Measurements from ENCODE around the gene DIPK1B. TPM values are rescaled to one million over a fixed set of nuclear protein-coding genes. Genes with fewer than 3 reads are reported as not detected.

The DIPK1B gene
- total and polyA plus RNA-seq, 2 experiments from 2014 or later, result 18.7 to 60.0 TPM

- H3K79me2 ChIP-seq (replicated peaks; ENCODE audit: insufficient read depth), result peaks cover 10% of the 10 kb centered on the region; the same call in 1 of the 2 replicates
- H3K4me1 Mint-ChIP-seq, result peaks cover 5% of the 10 kb centered on the region
- peaks cover 3% of the 10 kb centered on the region; the same call in 2 of the 3 replicates for H3K36me3 Mint-ChIP-seq (ENCODE audit: low read depth)
- no peak overlapping the region for H2AFZ ChIP-seq
- TF ChIP-seq NANOG (IDR thresholded peaks at IDR 0.05; ENCODE audit: borderline replicate concordance) (no peak), EZH2phosphoT487 (IDR thresholded peaks at IDR 0.05; ENCODE audit: unreplicated experiment) (no peak), CREB1 (CRISPR knock-in tag; IDR thresholded peaks at IDR 0.05; ENCODE audit: low read depth) (no peak), POLR2AphosphoS5 (IDR thresholded peaks at IDR 0.05; ENCODE audit: low read depth) (no peak), ZNF114 (CRISPR knock-in tag; IDR thresholded peaks at IDR 0.05) (no peak), STAT1 (IDR thresholded peaks at IDR 0.05; ENCODE audit: unreplicated experiment) (no peak), EZH2 (IDR thresholded peaks at IDR 0.05; ENCODE audit: low read depth, unreplicated experiment) (no peak), ZNF331 (CRISPR knock-in tag; IDR thresholded peaks at IDR 0.05; ENCODE audit: low read depth) (no peak), JUNB (IDR thresholded peaks at IDR 0.05; ENCODE audit: unreplicated experiment) (no peak), ZNF462 (CRISPR knock-in tag; IDR thresholded peaks at IDR 0.05) (no peak)
- TF ChIP-seq, protein P1, sequence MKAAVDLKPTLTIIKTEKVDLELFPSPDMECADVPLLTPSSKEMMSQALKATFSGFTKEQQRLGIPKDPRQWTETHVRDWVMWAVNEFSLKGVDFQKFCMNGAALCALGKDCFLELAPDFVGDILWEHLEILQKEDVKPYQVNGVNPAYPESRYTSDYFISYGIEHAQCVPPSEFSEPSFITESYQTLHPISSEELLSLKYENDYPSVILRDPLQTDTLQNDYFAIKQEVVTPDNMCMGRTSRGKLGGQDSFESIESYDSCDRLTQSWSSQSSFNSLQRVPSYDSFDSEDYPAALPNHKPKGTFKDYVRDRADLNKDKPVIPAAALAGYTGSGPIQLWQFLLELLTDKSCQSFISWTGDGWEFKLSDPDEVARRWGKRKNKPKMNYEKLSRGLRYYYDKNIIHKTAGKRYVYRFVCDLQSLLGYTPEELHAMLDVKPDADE (IDR thresholded peaks at IDR 0.05), result no peak
- TF ChIP-seq, protein P2, sequence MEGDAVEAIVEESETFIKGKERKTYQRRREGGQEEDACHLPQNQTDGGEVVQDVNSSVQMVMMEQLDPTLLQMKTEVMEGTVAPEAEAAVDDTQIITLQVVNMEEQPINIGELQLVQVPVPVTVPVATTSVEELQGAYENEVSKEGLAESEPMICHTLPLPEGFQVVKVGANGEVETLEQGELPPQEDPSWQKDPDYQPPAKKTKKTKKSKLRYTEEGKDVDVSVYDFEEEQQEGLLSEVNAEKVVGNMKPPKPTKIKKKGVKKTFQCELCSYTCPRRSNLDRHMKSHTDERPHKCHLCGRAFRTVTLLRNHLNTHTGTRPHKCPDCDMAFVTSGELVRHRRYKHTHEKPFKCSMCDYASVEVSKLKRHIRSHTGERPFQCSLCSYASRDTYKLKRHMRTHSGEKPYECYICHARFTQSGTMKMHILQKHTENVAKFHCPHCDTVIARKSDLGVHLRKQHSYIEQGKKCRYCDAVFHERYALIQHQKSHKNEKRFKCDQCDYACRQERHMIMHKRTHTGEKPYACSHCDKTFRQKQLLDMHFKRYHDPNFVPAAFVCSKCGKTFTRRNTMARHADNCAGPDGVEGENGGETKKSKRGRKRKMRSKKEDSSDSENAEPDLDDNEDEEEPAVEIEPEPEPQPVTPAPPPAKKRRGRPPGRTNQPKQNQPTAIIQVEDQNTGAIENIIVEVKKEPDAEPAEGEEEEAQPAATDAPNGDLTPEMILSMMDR (conservative IDR thresholded peaks at IDR 0.05; ENCODE audit: low read depth in 2 of 2), result no peak
- TF ChIP-seq, protein P3, sequence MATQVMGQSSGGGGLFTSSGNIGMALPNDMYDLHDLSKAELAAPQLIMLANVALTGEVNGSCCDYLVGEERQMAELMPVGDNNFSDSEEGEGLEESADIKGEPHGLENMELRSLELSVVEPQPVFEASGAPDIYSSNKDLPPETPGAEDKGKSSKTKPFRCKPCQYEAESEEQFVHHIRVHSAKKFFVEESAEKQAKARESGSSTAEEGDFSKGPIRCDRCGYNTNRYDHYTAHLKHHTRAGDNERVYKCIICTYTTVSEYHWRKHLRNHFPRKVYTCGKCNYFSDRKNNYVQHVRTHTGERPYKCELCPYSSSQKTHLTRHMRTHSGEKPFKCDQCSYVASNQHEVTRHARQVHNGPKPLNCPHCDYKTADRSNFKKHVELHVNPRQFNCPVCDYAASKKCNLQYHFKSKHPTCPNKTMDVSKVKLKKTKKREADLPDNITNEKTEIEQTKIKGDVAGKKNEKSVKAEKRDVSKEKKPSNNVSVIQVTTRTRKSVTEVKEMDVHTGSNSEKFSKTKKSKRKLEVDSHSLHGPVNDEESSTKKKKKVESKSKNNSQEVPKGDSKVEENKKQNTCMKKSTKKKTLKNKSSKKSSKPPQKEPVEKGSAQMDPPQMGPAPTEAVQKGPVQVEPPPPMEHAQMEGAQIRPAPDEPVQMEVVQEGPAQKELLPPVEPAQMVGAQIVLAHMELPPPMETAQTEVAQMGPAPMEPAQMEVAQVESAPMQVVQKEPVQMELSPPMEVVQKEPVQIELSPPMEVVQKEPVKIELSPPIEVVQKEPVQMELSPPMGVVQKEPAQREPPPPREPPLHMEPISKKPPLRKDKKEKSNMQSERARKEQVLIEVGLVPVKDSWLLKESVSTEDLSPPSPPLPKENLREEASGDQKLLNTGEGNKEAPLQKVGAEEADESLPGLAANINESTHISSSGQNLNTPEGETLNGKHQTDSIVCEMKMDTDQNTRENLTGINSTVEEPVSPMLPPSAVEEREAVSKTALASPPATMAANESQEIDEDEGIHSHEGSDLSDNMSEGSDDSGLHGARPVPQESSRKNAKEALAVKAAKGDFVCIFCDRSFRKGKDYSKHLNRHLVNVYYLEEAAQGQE (IDR thresholded peaks at IDR 0.05; ENCODE audit: unreplicated experiment), result no peak
- peaks cover 25% of the 10 kb centered on the region for H3K27me3 Mint-ChIP-seq (ENCODE audit: insufficient read depth, low read depth, poor library complexity)
- no peaks in the 10 kb centered on the region for H3K36me3 ChIP-seq (ENCODE audit: insufficient read depth)
- no peak overlapping the region for H3K4me2 ChIP-seq
- no peak overlapping the region for H3K27ac Mint-ChIP-seq
- ATAC-seq (no peak), DNase-seq (ENCODE audit: low spot score) (no peak)
- no peak overlapping the region for H3K4me3 Mint-ChIP-seq
- H3F3A ChIP-seq (replicated peaks; ENCODE audit: low read depth), result 0 out of 2 replicates have a peak, but pooled peaks cover 7% of the 10 kb centered on the region
- H3K9me2 ChIP-seq (ENCODE audit: insufficient read depth), result no peaks in the 10 kb centered on the region
- H3K9me3 Mint-ChIP-seq, result no peaks in the 10 kb centered on the region
- H3K27ac ChIP-seq (ENCODE audit: low read depth), result no peak overlapping the region
- peaks cover 13% of the 10 kb centered on the region for H3K27me3 ChIP-seq (ENCODE audit: insufficient read depth)
- peaks cover 11% of the 10 kb centered on the region for H4K20me1 ChIP-seq (replicated peaks; ENCODE audit: insufficient read depth)
- peaks cover 4% of the 10 kb centered on the region; the same call in 1 of the 2 replicates for H3K4me1 ChIP-seq (ENCODE audit: insufficient read depth)
- no peak overlapping the region for H3K4me3 ChIP-seq
These were observed 2.5 kb downstream of the DIPK1B start for GRCh38 chr9:136714893-136715274.

Data from GM23338 (cell line).